HUES6 (cell line): ENCODE data around the gene PTPRR.
"Not testable (repeated sequence)": the region's sequence is repeated elsewhere in the genome, so short reads cannot be mapped to it uniquely, and the experiment has no call there.

Experiments
- H3K27ac ChIP-seq: 2 replicates; pipeline ENCODE4 v1.7.0; 2013; ENCODE audit warnings: low read depth, mild to moderate bottlenecking, low read length, inconsistent platforms
- H3K27me3 ChIP-seq: 2 replicates; pipeline ENCODE4 v1.6.1; 2013; ENCODE audit warnings: low read length; ENCODE audit not compliant: control insufficient read depth, insufficient read depth
- H3K36me3 ChIP-seq: 2 replicates; pipeline ENCODE4 v1.6.1; 2013; ENCODE audit warnings: low read length; ENCODE audit not compliant: control insufficient read depth, insufficient read depth
- H3K4me1 ChIP-seq: 2 replicates; pipeline ENCODE4 v1.6.1; 2013; ENCODE audit warnings: low read length; ENCODE audit not compliant: control insufficient read depth, insufficient read depth
- H3K4me3 ChIP-seq: 2 replicates; pipeline ENCODE4 v1.5.1; 2013; ENCODE audit warnings: low read depth, low read length
- H3K9ac ChIP-seq: one replicate; pipeline ENCODE4 v1.6.1; 2013; ENCODE audit warnings: mild to moderate bottlenecking, low read length
- H3K9me3 ChIP-seq: 2 replicates; pipeline ENCODE4 v1.6.1; 2013; ENCODE audit warnings: low read depth, low read length; ENCODE audit not compliant: control insufficient read depth, insufficient read depth

PTPRR gene

GRCh38 chr12:70823182-70823976 is 97.2 kb downstream of the PTPRR start:
- H3K4me1 ChIP-seq = no peaks in the 10 kb centered on the region; the same call in 1 of the 2 replicates
- H3K27ac ChIP-seq = no peak overlapping the region
- no peaks in the 10 kb centered on the region for H3K9me3 ChIP-seq
- no peaks in the 10 kb centered on the region for H3K36me3 ChIP-seq
- H3K27me3 ChIP-seq = no peaks in the 10 kb centered on the region
- H3K9ac ChIP-seq = no peak overlapping the region
- no peak overlapping the region for H3K4me3 ChIP-seq

- Histone ChIP-seq H3K9me3 (no peaks in the 10 kb centered on the region), H3K4me3 (no peak overlapping the region), H3K9ac (no peak overlapping the region), H3K27ac (no peak overlapping the region), H3K4me1 (no peaks in the 10 kb centered on the region; the same call in 1 of the 2 replicates), H3K27me3 (no peaks in the 10 kb centered on the region), H3K36me3 (no peaks in the 10 kb centered on the region)
Observed at GRCh38 chr12:70822412-70822811, 98.1 kb downstream of the PTPRR start.

GRCh38 chr12:70815971-70816391 is 104.6 kb downstream of the PTPRR start:
- no peak overlapping the region for H3K27ac ChIP-seq
- H3K4me3 ChIP-seq = no peak overlapping the region
- no peak overlapping the region for H3K9ac ChIP-seq

GRCh38 chr12:70815056-70815455 is 105.5 kb downstream of the PTPRR start:
- H3K9me3 ChIP-seq = peaks cover 6% of the 10 kb centered on the region; the same call in 1 of the 2 replicates
- no peak overlapping the region for H3K4me3 ChIP-seq
- no peaks in the 10 kb centered on the region for H3K27me3 ChIP-seq
- no peak overlapping the region for H3K9ac ChIP-seq
- H3K4me1 ChIP-seq = peaks cover 12% of the 10 kb centered on the region; the same call in 1 of the 2 replicates
- H3K27ac ChIP-seq = no peak overlapping the region
- no peaks in the 10 kb centered on the region for H3K36me3 ChIP-seq

More at GRCh38 chr12:70815971-70816391, 104.6 kb downstream of the PTPRR start:
- H3K4me1 ChIP-seq = peaks cover 3% of the 10 kb centered on the region; the same call in 1 of the 2 replicates
- H3K9me3 ChIP-seq = peaks cover 6% of the 10 kb centered on the region; the same call in 1 of the 2 replicates
- no peaks in the 10 kb centered on the region for H3K27me3 ChIP-seq
- H3K36me3 ChIP-seq = no peaks in the 10 kb centered on the region

- Histone ChIP-seq H3K36me3 (no peaks in the 10 kb centered on the region), H3K9me3 (peaks cover 17% of the 10 kb centered on the region), H3K27me3 (no peaks in the 10 kb centered on the region), H3K4me1 (peaks cover 12% of the 10 kb centered on the region; the same call in 1 of the 2 replicates), H3K4me3 (no peak overlapping the region), H3K27ac (no peak overlapping the region), H3K9ac (no peak overlapping the region)
Observed at GRCh38 chr12:70813559-70813958, 107.0 kb downstream of the PTPRR start.

GRCh38 chr12:70812136-70812535 is 108.4 kb downstream of the PTPRR start:
- Histone ChIP-seq H3K4me3 (no peak overlapping the region), H3K4me1 (peaks cover 12% of the 10 kb centered on the region; the same call in 1 of the 2 replicates), H3K27ac (no peak overlapping the region), H3K36me3 (no peaks in the 10 kb centered on the region), H3K27me3 (no peaks in the 10 kb centered on the region), H3K9me3 (peaks cover 28% of the 10 kb centered on the region), H3K9ac (no peak overlapping the region)

- Histone ChIP-seq H3K27me3 (no peaks in the 10 kb centered on the region), H3K36me3 (no peaks in the 10 kb centered on the region), H3K4me1 (peaks cover 12% of the 10 kb centered on the region; the same call in 1 of the 2 replicates), H3K4me3 (no peak overlapping the region), H3K27ac (no peak overlapping the region), H3K9ac (no peak overlapping the region), H3K9me3 (peaks cover 29% of the 10 kb centered on the region)
Observed at GRCh38 chr12:70809887-70810286, 110.7 kb downstream of the PTPRR start.

GRCh38 chr12:70807993-70808392 is 112.5 kb downstream of the PTPRR start:
- H3K4me1 ChIP-seq = peaks cover 12% of the 10 kb centered on the region; the same call in 1 of the 2 replicates
- H3K36me3 ChIP-seq, H3K9ac ChIP-seq, H3K4me3 ChIP-seq, H3K27me3 ChIP-seq, H3K27ac ChIP-seq: not testable (repeated sequence)
- peaks cover 29% of the 10 kb centered on the region for H3K9me3 ChIP-seq

- no peak overlapping the region for H3K27ac ChIP-seq
- no peak overlapping the region for H3K4me3 ChIP-seq
- peaks cover 12% of the 10 kb centered on the region; the same call in 1 of the 2 replicates for H3K4me1 ChIP-seq
- H3K9ac ChIP-seq = no peak overlapping the region
- H3K9me3 ChIP-seq = peaks cover 29% of the 10 kb centered on the region
- H3K36me3 ChIP-seq = no peaks in the 10 kb centered on the region
- no peaks in the 10 kb centered on the region for H3K27me3 ChIP-seq
Observed at GRCh38 chr12:70806827-70807226, 113.7 kb downstream of the PTPRR start.

GRCh38 chr12:70806043-70806442 is 114.5 kb downstream of the PTPRR start:
- no peak overlapping the region for H3K4me3 ChIP-seq
- no peaks in the 10 kb centered on the region for H3K36me3 ChIP-seq
- no peak overlapping the region for H3K9ac ChIP-seq
- peaks cover 9% of the 10 kb centered on the region; the same call in 1 of the 2 replicates for H3K4me1 ChIP-seq
- peaks cover 29% of the 10 kb centered on the region for H3K9me3 ChIP-seq
- no peaks in the 10 kb centered on the region for H3K27me3 ChIP-seq
- H3K27ac ChIP-seq = no peak overlapping the region

- Histone ChIP-seq H3K4me1 (no peaks in the 10 kb centered on the region), H3K27me3 (no peaks in the 10 kb centered on the region), H3K9ac (no peak overlapping the region), H3K27ac (no peak overlapping the region), H3K9me3 (no peaks in the 10 kb centered on the region), H3K36me3 (no peaks in the 10 kb centered on the region), H3K4me3 (no peak overlapping the region)
Observed at GRCh38 chr12:70798016-70798783, 122.3 kb downstream of the PTPRR start.
